PC-3 (cell line): ENCODE data around the gene CDK5RAP2. TPM values are rescaled to one million over a fixed set of nuclear protein-coding genes. Genes with fewer than 3 reads are reported as not detected.

Experiments used
- ATAC-seq: fragments of 200-7000 bp; cut with Tn5 transposase; 2 replicates; pipeline ENCODE4 v1.9.1; 2020; ENCODE audit warnings: mild to moderate bottlenecking, moderate library complexity
- BruUV-seq: library from RNA; stranded (reverse); fragments of 400-500 nt; replicated peaks from 2 replicates; lab custom pipeline; 2021; lab: Mats Ljungman, UMichigan
- CTCF ChIA-PET: fragments of 300-600 bp; sonication (Branson Sonifier 250); formaldehyde crosslinking; loops from one replicate; lab custom pipeline; 2022; ENCODE audit warnings: antibody characterized with exemption; lab: Charles Lee
- POLR2A ChIA-PET: fragments of 300-600 bp; sonication (Branson Sonifier 250); formaldehyde crosslinking; loops from one replicate; lab custom pipeline; 2022; ENCODE audit warnings: antibody characterized with exemption; ENCODE audit not compliant: unreplicated experiment; lab: Charles Lee
- DNase-seq: peaks from one replicate; pipeline ENCODE4 v3.0.0-alpha.2; 2015
- H2AFZ ChIP-seq: fragments of 300-600 bp; sonication (generic); 2 replicates; pipeline ENCODE4 v1.6.0; 2016; ENCODE audit warnings: antibody characterized with exemption, low read length
- H3F3A ChIP-seq: fragments of 300-600 bp; sonication (generic); one replicate; pipeline ENCODE4 v1.6.0; 2017; ENCODE audit warnings: antibody characterized with exemption, low read length, control low read depth, mild to moderate bottlenecking; ENCODE audit not compliant: unreplicated experiment
- H3K27ac ChIP-seq: fragments of 300-600 bp; sonication (generic); 2 replicates; pipeline ENCODE4 v1.5.1; 2016; ENCODE audit warnings: mild to moderate bottlenecking, low read length
- H3K27me3 ChIP-seq: fragments of 300-600 bp; sonication (generic); 2 replicates; pipeline ENCODE4 v1.6.1; 2016; ENCODE audit warnings: low read length, mixed read lengths
- H3K36me3 ChIP-seq: fragments of 300-600 bp; sonication (generic); 2 replicates; pipeline ENCODE4 v1.6.1; 2016; ENCODE audit warnings: low read depth, mixed run types, low read length, mixed read lengths
- H3K4me1 ChIP-seq: fragments of 300-600 bp; sonication (generic); 2 replicates; pipeline ENCODE4 v1.5.1; 2016; ENCODE audit warnings: low read length; ENCODE audit not compliant: insufficient read depth
- H3K4me2 ChIP-seq: fragments of 300-600 bp; sonication (generic); 2 replicates; pipeline ENCODE4 v1.6.0; 2016; ENCODE audit warnings: low read length
- H3K4me3 ChIP-seq: fragments of 300-600 bp; sonication (generic); 2 replicates; pipeline ENCODE4 v1.5.1; 2016; ENCODE audit warnings: mild to moderate bottlenecking, low read length, mixed read lengths
- H3K79me2 ChIP-seq: fragments of 300-600 bp; sonication (generic); 2 replicates; pipeline ENCODE4 v1.6.1; 2017; ENCODE audit warnings: low read length, mixed read lengths
- H3K9ac ChIP-seq: fragments of 300-600 bp; sonication (generic); 2 replicates; pipeline ENCODE4 v1.6.0; 2016; ENCODE audit warnings: mild to moderate bottlenecking, low read length
- H3K9me2 ChIP-seq: fragments of 300-600 bp; sonication (generic); replicated peaks from 2 replicates; pipeline ENCODE4 v1.6.1; 2016; ENCODE audit warnings: mixed run types, low read length, mixed read lengths
- H3K9me3 ChIP-seq: fragments of 300-600 bp; sonication (generic); 2 replicates; pipeline ENCODE4 v1.6.1; 2016; ENCODE audit warnings: low read length, mixed read lengths
- H4K20me1 ChIP-seq: fragments of 300-600 bp; sonication (generic); 2 replicates; pipeline ENCODE4 v1.6.1; 2016; ENCODE audit warnings: low read length, mixed read lengths
- CTCF ChIP-seq: fragments of 300-600 bp; sonication (generic); conservative IDR thresholded peaks from 2 replicates; pipeline ENCODE4 v1.5.1; 2017; ENCODE audit warnings: antibody characterized with exemption, low read depth, mild to moderate bottlenecking, low read length
- EZH2 ChIP-seq: fragments of 300-600 bp; sonication (generic); IDR thresholded peaks from one replicate; pipeline ENCODE4 v1.6.1; 2017; ENCODE audit warnings: antibody characterized with exemption, mild to moderate bottlenecking, low read length; ENCODE audit not compliant: unreplicated experiment
- EZH2phosphoT487 ChIP-seq: fragments of 300-600 bp; sonication (generic); IDR thresholded peaks from 2 replicates; pipeline ENCODE4 v1.6.1; 2018; ENCODE audit warnings: mild to moderate bottlenecking, antibody characterized with exemption, low read length, borderline replicate concordance
- intact Hi-C: fragments of 100-400 bp; cut with micrococcal nuclease; formaldehyde crosslinking; loops from 2 replicates; pipeline ENCODE4 v1.9.0; 2023
- total RNA-seq: library from RNA; depleted of rRNA; stranded (reverse); fragments of >200 nt; gene quantifications from 2 replicates; pipeline ENCODE4 v1.2.3, GENCODE V29; 2014

Gene CDK5RAP2
- total RNA-seq, 1 experiment from 2014 or later: 37.4 TPM

- peaks cover 41% of the 10 kb centered on the region for H3K36me3 ChIP-seq
- H3K27ac ChIP-seq: peak overlapping the region; percentile 14; the same call in 1 of the 2 replicates
- H2AFZ ChIP-seq: no peak overlapping the region
- no peaks in the 10 kb centered on the region for H3K9me3 ChIP-seq
- no peak overlapping the region for H3K4me3 ChIP-seq
- TF ChIP-seq EZH2phosphoT487 (no peak), EZH2 (no peak), CTCF (no peak)
- H3K9me2 ChIP-seq: no peaks in the 10 kb centered on the region
- ChIA-PET POLR2A (no interaction called here), CTCF (no interaction called here)
- no peaks in the 10 kb centered on the region for H3K27me3 ChIP-seq
- no TSS peak for BruUV-seq
- H3K9ac ChIP-seq: no peak overlapping the region
- DNase-seq (no peak), ATAC-seq (no peak)
- no peak overlapping the region for H3K4me2 ChIP-seq
- no peaks in the 10 kb centered on the region for H4K20me1 ChIP-seq
- intact Hi-C loops: no loop called here
- H3K79me2 ChIP-seq: no peaks in the 10 kb centered on the region
- H3K4me1 ChIP-seq: peaks cover 43% of the 10 kb centered on the region
- H3F3A ChIP-seq: peaks cover 13% of the 10 kb centered on the region
Measured at GRCh38 chr9:120396931-120397330, 183.0 kb downstream of the CDK5RAP2 start.

GRCh38 chr9:120396418-120396817 lies 183.5 kb downstream of the CDK5RAP2 start:
- Histone ChIP-seq H3K79me2 (no peaks in the 10 kb centered on the region), H3K9me3 (no peaks in the 10 kb centered on the region), H3F3A (peaks cover 13% of the 10 kb centered on the region), H3K9ac (no peak overlapping the region), H3K4me2 (no peak overlapping the region; the same call in 1 of the 2 replicates), H4K20me1 (no peaks in the 10 kb centered on the region), H3K9me2 (no peaks in the 10 kb centered on the region), H3K4me3 (no peak overlapping the region), H3K27me3 (no peaks in the 10 kb centered on the region), H2AFZ (no peak overlapping the region), H3K36me3 (peaks cover 46% of the 10 kb centered on the region), H3K27ac (peak overlapping the region; percentile 14), H3K4me1 (peaks cover 43% of the 10 kb centered on the region)
- intact Hi-C loops: no loop called here
- POLR2A ChIA-PET: no interaction called here
- no peak for TF ChIP-seq CTCF
- TF ChIP-seq EZH2phosphoT487: no peak
- TF ChIP-seq EZH2: no peak
- DNase-seq: peak; percentile 13
- CTCF ChIA-PET: no interaction called here
- no TSS peak for BruUV-seq
- ATAC-seq: no peak

GRCh38 chr9:120395376-120395775 lies 184.6 kb downstream of the CDK5RAP2 start:
- intact Hi-C loops: no loop called here
- no peak overlapping the region for H3K9ac ChIP-seq

More at GRCh38 chr9:120395376-120395775, 184.6 kb downstream of the CDK5RAP2 start:
- POLR2A ChIA-PET: no interaction called here
- H3K9me3 ChIP-seq: no peaks in the 10 kb centered on the region
- peaks cover 43% of the 10 kb centered on the region for H3K4me1 ChIP-seq
- peak overlapping the region; percentile 76 for H3K4me2 ChIP-seq
- CTCF ChIA-PET: no interaction called here
- H3K27ac ChIP-seq: peak overlapping the region; percentile 97
- H3K27me3 ChIP-seq: no peaks in the 10 kb centered on the region
- ATAC-seq (no peak), DNase-seq (no peak)
- H4K20me1 ChIP-seq: no peaks in the 10 kb centered on the region
- H3K36me3 ChIP-seq: peaks cover 48% of the 10 kb centered on the region
- no peak overlapping the region for H2AFZ ChIP-seq
- H3K4me3 ChIP-seq: no peak overlapping the region
- no TSS peak for BruUV-seq
- TF ChIP-seq CTCF (no peak), EZH2phosphoT487 (no peak)
- H3K79me2 ChIP-seq: no peaks in the 10 kb centered on the region
- H3K9me2 ChIP-seq: no peaks in the 10 kb centered on the region
- peaks cover 13% of the 10 kb centered on the region for H3F3A ChIP-seq
